GM19455 (cell line): ENCODE data around the gene SLC6A6.

ENCODE experiments used
- ATAC-seq: cut with Tn5 transposase; IDR thresholded peaks from one replicate; pipeline ENCODE4 v1.9.1; 2021; ENCODE audit not compliant: unreplicated experiment

SLC6A6 gene

DNA sequence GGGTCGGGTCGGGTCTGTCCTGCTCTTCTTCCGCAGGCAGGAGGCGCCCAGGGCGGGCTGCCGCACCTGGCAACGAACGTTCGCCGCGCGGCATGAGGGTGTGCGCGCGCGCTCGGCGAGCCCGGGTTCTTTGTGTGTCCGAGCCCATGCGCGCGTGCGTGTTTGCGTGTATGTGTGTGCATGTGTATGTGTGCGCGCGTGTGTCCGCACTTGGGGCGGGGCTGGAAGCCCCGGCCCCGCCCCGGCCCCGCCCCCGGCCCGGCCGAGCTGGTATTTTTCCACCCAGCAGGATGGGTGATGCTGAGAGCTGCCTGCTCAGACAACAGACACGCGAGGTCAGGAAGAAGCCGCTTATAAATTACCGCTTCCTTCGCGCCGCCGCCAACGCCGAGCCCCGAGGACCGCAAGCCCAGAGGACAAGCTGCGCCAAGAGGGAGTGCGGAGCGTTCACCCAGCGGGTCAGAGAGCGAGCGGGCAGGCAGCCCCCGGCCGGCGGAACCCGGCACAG, at the start of gene SLC6A6:
Gene SLC6A6, plus strand, starts transcription at position 303 of the 508 bp plus-strand sequence. CDS start 41,029 bp downstream, outside the sequence.
- peak; percentile 75 for ATAC-seq

DNA sequence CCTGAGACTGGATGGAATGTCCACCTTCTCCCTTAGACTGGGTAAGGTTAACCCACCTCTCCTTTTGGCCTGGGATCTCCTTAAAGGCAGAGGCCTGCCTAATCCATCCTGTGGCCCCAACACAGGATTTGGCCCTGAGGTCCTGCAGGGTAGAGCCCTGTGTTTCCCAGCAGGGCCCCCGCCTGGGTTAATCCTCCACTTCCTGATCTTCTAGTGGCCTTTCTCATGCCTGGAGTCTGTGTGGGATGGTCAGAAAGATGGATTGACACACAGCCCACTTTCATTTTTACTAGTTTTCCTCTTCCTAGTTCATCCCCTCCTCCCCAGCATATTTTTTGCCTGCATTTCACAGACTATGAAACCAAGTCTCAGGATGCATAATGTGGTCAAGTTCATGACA, 48.9 kb upstream of the SLC6A6 start:
- ATAC-seq = no peak

DNA sequence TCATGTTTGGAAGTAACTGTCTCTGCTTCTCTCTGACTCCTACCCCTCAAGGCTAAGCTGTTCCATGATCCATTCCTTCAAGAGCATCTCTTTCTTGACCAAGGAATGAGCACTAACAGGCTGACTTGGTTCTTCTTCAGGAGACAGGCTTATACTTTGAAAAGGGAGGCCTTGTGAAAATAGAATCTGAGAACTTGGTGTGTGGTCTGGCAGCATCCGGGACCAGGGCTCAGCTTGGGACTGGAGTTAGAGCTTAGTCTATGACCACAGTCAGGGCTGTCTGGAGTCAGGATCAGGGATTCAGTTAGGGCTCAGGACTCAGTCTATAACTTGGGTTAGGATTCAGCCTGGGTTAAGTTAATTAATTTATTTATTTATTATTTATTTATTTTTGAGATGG, 44.9 kb upstream of the SLC6A6 start:
- no peak for ATAC-seq

DNA sequence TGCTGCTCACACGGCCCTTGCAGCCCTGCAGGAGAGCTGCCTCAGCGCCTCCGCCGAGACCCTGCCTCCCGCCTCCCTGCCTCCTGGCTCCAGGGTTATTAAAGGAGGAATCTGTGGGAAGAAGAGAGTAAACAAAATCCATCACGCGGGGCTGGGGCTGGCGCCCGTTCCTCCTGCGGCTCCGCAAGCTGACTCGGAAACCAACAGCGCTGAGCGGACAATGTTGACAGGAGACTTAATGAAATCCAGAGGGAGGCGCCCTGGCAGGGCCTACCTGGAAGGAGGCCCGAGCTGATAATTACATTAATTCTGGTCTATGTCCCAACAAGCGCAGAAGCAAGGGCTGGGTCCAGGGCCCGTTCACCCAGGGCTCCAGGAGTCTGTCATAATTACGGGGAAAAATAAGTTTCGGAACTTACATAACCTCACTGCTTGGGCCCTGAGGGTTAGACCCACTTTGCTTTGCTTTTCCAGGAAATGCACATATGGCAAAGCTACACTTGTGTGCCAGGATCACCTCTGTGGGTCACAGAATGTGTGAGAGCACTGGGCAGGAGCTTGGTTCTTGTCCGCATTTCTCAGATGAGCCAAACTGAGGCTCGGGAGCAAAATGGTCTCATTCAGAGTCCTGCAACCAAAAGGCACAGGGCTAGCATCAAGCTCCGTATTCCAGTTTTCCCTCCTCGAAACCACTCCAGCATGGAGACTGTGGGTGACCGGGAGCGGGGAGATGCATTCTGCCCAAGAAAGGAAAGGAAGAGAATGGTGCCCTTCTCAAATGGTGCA, 43.8 kb upstream of the SLC6A6 start:
- no peak for ATAC-seq

- ATAC-seq = no peak
Measured at GRCh38 chr3:14359348-14359747, 43.1 kb upstream of the SLC6A6 start.

GRCh38 chr3:14360123-14360881, 42.1 kb upstream of the SLC6A6 start:
- ATAC-seq = no peak

- no peak for ATAC-seq
Measured at GRCh38 chr3:14361068-14361677, 41.2 kb upstream of the SLC6A6 start.

DNA sequence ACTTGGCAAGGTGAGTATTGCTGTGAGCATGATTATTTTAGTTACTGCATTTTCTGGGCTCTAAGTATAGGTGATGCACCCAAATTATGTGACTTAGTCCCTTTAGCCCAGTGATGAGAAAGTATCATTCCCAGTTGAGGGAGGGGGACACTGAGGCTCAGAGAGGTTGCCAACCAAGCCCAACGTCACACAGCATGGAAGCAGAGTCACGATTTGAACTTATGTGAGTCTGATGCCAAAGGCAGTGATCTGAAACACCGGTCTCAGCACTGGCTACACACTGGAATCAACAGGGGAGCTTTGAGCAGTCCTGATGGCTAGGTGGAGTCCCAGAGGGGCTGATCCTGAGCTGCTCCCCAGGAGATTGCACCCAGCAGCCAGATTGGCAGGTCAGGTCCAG, 39.5 kb upstream of the SLC6A6 start:
- no peak for ATAC-seq

- ATAC-seq = no peak
Measured at GRCh38 chr3:14363379-14363778, 39.0 kb upstream of the SLC6A6 start.

DNA sequence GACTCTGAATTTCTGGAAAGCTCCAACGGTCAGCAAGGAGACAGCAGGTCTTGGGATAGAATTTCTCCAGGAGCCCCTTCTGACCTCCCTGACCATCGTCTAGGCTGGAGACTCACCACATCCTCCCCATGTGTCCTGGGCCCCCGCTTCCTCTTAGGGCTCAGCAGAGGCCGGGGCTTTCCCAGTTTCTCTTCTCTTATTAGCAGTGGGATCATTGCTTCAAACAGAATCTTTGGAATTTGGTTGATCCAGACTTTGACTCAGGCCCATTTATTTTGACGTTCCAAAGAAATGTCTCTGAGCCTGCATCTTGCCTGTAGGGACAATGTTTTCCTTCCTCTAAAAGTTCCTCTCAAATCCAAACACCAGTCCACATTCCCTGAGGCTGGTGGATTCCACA, 38.4 kb upstream of the SLC6A6 start:
- ATAC-seq = no peak

GRCh38 chr3:14364580-14365292, 37.7 kb upstream of the SLC6A6 start:
- ATAC-seq = no peak

DNA sequence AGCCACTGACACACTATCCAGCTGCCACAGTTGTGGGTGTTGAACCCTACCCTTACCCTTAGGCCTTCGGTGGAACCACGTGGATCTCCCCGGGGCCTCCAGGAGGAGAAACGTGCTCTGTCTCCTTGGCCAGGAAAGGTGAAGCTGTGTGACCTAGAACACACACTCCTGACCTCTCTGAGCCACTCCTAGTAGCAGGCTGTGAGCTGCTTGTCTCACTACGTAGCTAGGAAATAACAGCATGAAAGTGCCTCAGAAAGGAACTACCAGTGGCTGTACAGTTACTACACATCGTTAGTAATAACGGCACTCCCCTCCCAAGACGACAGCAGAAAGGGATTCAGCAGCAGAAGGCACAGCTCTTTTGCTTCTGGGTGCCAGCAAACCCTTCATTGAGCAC, 36.2 kb upstream of the SLC6A6 start:
- ATAC-seq = no peak

DNA sequence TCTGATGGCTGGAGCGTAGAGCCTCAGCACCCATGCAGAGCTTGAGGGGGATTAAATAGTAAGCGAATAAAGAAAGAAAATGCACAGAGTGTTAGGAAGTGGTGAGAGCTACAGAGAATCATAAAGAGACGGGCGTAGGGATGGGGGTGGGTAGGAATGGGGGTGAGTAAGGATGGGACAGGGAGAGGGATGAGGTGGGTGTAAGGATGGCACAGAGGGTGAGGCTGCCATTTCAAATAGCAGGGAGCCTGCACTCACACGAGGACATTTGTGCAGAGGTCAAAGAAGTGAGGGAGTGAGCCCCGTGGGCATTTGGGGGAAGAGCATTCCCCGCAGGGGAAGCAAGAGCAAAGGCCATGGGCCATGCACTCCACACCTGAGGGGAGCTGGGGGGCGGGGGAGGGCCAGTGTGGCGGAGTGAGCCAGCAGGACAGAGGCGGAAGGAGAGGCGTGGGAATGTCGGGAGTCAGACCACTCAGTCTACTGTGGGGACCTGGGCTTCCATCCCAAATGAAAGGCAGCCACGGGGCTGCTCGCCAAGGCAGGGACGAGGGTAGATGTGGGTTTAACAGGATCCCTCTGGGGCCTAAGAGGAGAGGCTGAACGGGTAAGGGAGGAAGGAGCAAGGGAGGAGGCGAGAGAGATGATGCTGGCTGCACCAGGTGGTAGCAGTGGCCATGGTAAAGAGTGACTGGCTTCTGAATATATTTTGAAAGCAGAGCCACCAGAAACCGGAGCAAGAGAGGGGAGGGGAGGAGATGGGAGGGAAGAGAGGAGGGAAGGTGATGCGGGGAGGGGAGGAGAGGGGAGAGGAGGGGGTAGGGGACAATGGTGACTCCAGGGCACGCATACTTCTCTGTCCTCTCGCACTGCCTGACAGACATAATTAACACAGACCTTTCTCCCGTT, 35.2 kb upstream of the SLC6A6 start:
- no peak for ATAC-seq

- no peak for ATAC-seq
Measured at GRCh38 chr3:14368146-14368545, 34.3 kb upstream of the SLC6A6 start.

GRCh38 chr3:14368885-14369284, 33.5 kb upstream of the SLC6A6 start:
- no peak for ATAC-seq

GRCh38 chr3:14369675-14370669, 32.4 kb upstream of the SLC6A6 start:
- ATAC-seq = no peak

DNA sequence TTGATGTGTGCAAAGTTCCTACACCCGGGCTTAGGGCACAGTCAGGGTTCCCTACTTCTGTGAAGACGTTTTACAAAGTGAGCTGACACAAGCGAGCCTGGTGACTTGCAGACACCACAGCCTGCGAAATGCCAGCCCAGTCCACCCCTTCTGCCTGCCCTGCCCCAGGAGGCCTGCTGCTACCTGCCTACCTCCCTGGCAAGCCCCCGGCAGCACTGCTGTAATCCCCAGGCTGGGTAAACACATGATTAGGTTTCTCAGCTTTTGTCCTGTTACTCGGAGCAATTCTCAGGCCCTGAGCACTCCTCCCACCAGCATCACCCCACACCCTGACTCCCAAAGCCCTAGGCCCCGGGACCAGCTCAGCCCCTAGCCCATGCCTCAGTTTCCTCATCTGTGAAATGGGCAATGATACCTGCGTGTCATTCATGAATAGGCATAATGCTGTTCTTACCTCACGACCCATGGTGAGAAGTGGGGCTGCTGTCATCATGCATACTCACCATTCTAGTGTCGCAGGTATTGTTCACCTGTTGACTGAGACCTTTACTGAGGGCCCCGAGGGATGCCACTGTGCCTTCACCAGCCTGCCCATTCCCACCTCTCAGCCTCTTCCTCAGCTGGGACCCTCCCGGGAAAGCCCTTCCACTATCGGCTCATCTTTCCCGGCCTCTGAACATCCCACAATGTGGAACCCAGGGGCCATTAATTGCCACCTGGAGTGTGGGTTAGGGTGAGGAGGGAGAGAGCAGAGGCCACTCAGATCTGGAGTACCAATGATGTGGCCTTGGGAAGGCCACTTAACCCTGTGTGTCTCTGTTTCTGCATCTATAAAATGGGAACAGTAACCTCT, 31.5 kb upstream of the SLC6A6 start:
- ATAC-seq = no peak
